IPS-18c (cell line): ENCODE results near the gene KRTAP15-1.

ENCODE experiments used
- H3K4me3 ChIP-seq: 2 replicates; pipeline ENCODE4 v1.7.0; 2013; ENCODE audit warnings: low read depth, mild to moderate bottlenecking, low read length, moderate library complexity; ENCODE audit not compliant: insufficient read depth
- H3K9me3 ChIP-seq: one replicate; pipeline ENCODE4 v1.6.1; 2013; ENCODE audit warnings: mild to moderate bottlenecking, low read length, moderate library complexity; ENCODE audit not compliant: control insufficient read depth, insufficient read depth

KRTAP15-1 gene

DNA sequence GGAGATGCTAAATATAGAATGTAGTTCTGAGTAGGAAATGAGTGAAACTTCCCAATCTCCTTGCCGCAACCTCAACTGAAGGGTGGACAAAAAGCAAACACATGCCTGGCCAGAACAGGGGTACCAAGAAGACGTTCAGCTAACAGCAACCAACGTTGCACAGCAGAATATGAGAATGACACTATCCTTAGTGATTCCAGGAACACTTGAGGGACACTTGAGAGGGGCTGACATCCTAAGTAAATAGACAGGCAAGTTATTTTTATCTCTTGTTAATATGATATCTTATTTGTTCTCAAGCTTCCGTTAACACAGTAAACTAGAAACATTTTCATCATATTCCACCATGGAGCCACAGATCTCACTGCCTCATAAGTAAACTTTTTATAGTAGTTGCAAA, 39.2 kb downstream of the KRTAP15-1 start:
- no peak overlapping the region for H3K4me3 ChIP-seq

DNA sequence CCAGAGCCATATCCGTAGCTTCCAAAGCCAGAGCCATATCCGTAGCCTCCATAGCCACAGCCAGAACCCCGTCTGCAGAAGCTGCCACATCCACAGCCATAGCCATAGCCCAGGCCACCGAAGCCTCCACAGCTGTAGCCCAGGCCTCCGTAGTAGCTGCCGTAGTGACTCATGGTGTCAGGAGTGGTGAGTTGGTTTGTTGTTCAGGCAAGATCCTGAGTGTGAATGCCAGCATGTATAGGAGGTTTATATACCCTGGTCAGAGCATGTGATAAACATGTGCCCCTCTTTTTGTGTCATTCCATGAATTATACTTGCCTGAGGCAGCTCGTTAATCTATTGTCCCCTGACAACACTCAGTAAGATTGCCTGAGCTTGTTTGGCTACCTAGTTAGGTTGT, 40.1 kb downstream of the KRTAP15-1 start, which contains the start of gene KRTAP19-1:
KRTAP19-1 (minus strand) TSS at position 223 of the 400 bp plus-strand sequence; CDS start at position 173, 50 bp downstream.
- Histone ChIP-seq H3K9me3 (no peaks in the 10 kb centered on the region), H3K4me3 (no peak within 1 kb of the TSS)

More for the DNA sequence above, 39.2 kb downstream of the KRTAP15-1 start:
- no peaks in the 10 kb centered on the region for H3K9me3 ChIP-seq

DNA sequence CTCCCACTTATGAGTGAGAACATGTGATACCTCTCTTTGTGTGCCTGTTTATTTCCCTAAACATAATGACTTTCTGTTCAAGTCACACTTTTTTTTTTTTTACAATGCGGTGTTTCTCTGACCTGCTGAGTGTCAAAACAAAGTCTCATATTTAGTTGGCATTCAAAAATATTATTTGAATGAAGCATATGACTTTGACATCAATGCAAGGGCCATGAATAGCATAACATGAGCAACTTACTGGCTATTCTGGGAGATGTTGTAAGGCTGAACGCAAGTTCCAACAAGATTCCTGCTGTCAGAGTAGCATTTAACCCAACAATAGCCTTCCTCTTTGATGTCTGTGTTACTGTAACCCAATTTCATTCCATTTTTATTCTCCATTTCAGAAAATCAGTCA, 42.1 kb downstream of the KRTAP15-1 start:
- H3K4me3 ChIP-seq: no peak overlapping the region
- H3K9me3 ChIP-seq: peaks cover 10% of the 10 kb centered on the region

DNA sequence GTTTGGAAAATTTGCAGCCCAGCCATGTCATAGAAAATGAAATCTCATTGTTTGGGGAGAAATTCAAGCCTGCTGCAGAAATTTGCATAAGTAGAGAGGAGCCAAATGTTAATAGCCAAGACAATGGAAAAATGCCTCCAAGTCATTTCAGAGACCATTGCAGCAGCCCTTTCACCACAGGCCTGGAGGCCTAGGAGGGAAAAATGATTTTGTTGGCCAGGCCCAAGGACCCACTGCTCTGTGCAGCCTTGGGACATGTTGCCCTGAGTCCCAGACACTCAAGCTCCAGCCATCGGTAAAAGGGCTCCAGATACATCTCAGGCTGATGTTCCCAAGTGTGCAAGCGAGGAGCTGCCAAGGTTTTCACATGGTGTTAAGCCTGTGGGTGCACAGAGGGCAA, 46.1 kb downstream of the KRTAP15-1 start:
- H3K9me3 ChIP-seq: peaks cover 14% of the 10 kb centered on the region
- no peak overlapping the region for H3K4me3 ChIP-seq

DNA sequence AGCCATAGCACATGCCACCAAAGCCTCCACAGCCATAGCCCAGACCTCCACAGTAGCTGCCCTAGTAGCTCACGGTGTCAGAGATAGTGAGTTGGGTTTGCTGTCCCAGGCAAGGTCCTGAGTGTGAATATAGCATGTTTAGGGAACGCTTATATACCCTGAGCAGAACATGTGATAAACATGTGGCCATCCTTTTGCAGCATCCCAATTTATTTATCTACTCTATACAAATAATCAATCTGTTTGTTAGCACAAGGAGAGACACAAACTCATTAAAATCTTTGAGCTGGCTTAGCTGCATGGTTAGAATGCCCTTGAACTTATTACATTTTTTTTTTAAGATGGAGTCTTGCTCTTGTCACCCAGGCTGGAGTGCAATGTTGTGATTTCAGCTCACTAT, 47.3 kb downstream of the KRTAP15-1 start, which contains the start of gene KRTAP19-2:
KRTAP19-2 (minus strand) TSS at position 101 of the 400 bp plus-strand sequence; CDS start at position 13, 88 bp downstream.
- H3K4me3 ChIP-seq: no peak within 1 kb of the TSS
- H3K9me3 ChIP-seq: peaks cover 14% of the 10 kb centered on the region
